Tibial nerve (tissue), 4 donors: Measurements from ENCODE around the gene TRHDE. TPM values are rescaled to one million over a fixed set of nuclear protein-coding genes. Genes with fewer than 3 reads are reported as not detected.

Experiments used
- DNase-seq, 2 donors: peaks; one replicate each; pipeline ENCODE4 v3.0.0-alpha.2; 2019; ENCODE audit warnings: low spot score in 2 of 2
- H3K27ac ChIP-seq, 4 donors: fragments of 200-600 bp; sonication (generic) in 3 of 4; one replicate each; pipeline ENCODE4 v1.5.1; 2017 to 2019; ENCODE audit warnings: mild to moderate bottlenecking in 1 of 4
- H3K27me3 ChIP-seq, 2 donors: fragments of 200-600 bp; sonication (generic) in 1 of 2; one replicate each; pipeline versions ENCODE4 v1.5.1 to v1.6.0; 2017 to 2019
- H3K36me3 ChIP-seq, 3 donors: fragments of 200-600 bp; sonication (generic); one replicate each; pipeline ENCODE4 v1.5.1; 2018 to 2019
- H3K4me1 ChIP-seq, 4 donors: fragments of 200-600 bp; sonication (generic) in 3 of 4; one replicate each; pipeline ENCODE4 v1.5.1; 2017 to 2019
- H3K4me3 ChIP-seq, 4 donors: fragments of 200-600 bp; sonication (generic) in 3 of 4; one replicate each; pipeline ENCODE4 v1.5.1; 2017 to 2019; ENCODE audit warnings: mild to moderate bottlenecking in 1 of 4, moderate library complexity in 1 of 4
- H3K9me3 ChIP-seq, 4 donors: fragments of 200-600 bp; sonication (generic) in 3 of 4; one replicate each; pipeline ENCODE4 v1.5.1; 2017 to 2019
- EP300 ChIP-seq, 2 donors: sonication (generic); formaldehyde crosslinking; IDR thresholded peaks; one replicate each; pipeline ENCODE4 v1.6.1; 2017; ENCODE audit warnings: antibody characterized with exemption in 2 of 2, mild to moderate bottlenecking in 1 of 2
- POLR2A ChIP-seq, 2 donors: fragments of 450-650 bp; IDR thresholded peaks; one replicate each; pipeline ENCODE4 v1.6.1; 2017; ENCODE audit warnings: antibody characterized with exemption in 2 of 2, mild to moderate bottlenecking in 2 of 2, moderate library complexity in 2 of 2
- WGBS, 2 donors: methylation state at CpG; one replicate each; pipeline ENCODE4 v1.1.5; 2018; 5-methylcytosine and 5-hydroxymethylcytosine counted together
- total RNA-seq, 4 donors: library from RNA; depleted of rRNA; stranded (reverse); fragments of >200 nt; gene quantifications; one replicate each; pipeline ENCODE4 v1.1.0, GENCODE V29; 2016
- TF ChIP-seq, protein P1 (sequence below), 5 experiments: fragments of 200-600 bp in 3 of 5; fragments of 450-650 bp in 2 of 5; sonication (generic) in 3 of 5; IDR thresholded peaks; one replicate each; pipeline ENCODE4 v1.5.1; 2016 to 2019; ENCODE audit warnings: antibody characterized with exemption in 5 of 5, mild to moderate bottlenecking in 3 of 5, moderate library complexity in 2 of 5

TRHDE gene
- total RNA-seq, 4 donors from 2014 or later, result 0.98 to 11.1 (median 2.8) TPM

DNA sequence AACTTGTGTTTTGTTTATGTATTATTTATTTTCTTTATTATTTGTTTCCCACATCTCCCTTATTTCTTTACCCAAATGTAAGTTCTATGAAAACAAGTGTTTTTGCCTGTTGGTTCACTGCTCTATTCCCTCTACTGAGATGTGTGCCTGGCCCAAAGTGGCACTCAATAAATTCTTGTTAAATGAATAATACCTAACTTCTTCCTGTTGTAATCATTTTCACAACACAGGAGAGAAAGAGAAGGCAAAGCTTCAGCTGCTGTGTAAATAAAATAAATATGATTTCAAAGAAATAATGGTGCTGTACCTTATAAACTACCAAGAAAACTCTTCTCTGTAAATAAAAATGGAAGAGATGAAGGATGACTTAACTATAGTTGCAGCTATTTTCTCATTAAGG is 116.2 kb downstream of the TRHDE start:
- Histone ChIP-seq H3K36me3 (no peaks in the 10 kb centered on the region), H3K27me3 (no peaks in the 10 kb centered on the region), H3K4me3 (no peak overlapping the region), H3K27ac (no peak overlapping the region), H3K4me1 (no peaks in the 10 kb centered on the region), H3K9me3 (no peaks in the 10 kb centered on the region)
- no peak for TF ChIP-seq POLR2A (IDR thresholded peaks at IDR 0.05)
- no peak for TF ChIP-seq EP300 (IDR thresholded peaks at IDR 0.05)
- TF ChIP-seq, protein P1, sequence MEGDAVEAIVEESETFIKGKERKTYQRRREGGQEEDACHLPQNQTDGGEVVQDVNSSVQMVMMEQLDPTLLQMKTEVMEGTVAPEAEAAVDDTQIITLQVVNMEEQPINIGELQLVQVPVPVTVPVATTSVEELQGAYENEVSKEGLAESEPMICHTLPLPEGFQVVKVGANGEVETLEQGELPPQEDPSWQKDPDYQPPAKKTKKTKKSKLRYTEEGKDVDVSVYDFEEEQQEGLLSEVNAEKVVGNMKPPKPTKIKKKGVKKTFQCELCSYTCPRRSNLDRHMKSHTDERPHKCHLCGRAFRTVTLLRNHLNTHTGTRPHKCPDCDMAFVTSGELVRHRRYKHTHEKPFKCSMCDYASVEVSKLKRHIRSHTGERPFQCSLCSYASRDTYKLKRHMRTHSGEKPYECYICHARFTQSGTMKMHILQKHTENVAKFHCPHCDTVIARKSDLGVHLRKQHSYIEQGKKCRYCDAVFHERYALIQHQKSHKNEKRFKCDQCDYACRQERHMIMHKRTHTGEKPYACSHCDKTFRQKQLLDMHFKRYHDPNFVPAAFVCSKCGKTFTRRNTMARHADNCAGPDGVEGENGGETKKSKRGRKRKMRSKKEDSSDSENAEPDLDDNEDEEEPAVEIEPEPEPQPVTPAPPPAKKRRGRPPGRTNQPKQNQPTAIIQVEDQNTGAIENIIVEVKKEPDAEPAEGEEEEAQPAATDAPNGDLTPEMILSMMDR (IDR thresholded peaks at IDR 0.05), result no peak
- no peak for DNase-seq

DNA sequence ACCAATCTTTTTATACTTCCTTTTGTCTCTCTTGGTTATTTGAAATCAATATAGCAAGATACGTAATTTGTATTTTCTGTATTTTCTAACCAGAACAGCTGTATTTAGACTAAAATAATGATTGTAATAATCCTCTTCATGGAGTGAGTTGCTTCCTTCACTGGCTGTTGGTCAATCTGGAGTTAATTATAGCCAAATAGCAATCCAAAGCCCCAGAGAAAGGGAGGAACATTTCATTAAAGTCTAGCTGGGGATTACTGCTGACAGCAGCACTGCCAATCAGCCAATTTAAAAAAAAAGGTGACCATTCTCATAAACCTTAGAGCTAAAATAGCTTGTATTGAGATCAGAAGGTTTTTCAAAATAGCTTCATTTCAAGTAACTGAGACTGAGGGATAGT is 118.0 kb downstream of the TRHDE start:
- no peak for TF ChIP-seq EP300 (IDR thresholded peaks at IDR 0.05)
- TF ChIP-seq POLR2A (IDR thresholded peaks at IDR 0.05), result no peak
- TF ChIP-seq, protein P1 (IDR thresholded peaks at IDR 0.05), result no peak
- no peaks in the 10 kb centered on the region for H3K9me3 ChIP-seq
- WGBS, 2 donors, result 76 to 84% methylated on average over 1 of the region's 1 CpG

DNA sequence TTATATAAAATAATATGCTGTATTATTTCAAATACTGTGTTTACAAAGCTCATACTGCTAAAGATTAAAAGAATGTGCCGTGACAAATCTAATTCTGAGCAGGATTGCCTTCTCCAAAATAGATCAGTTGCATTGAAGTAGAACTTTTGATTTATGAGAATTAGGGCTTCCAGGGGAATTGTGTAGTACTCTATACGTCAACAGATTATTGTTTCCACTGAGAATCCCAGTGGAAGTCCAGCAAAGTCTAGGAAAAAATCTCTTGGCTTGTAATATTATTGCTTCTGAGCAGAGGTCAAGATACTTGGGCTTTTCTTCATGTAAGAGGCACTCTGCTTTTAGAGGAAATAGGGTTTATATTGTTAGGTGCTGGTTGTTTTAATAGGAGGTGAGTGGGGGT is 133.9 kb downstream of the TRHDE start:
- no peaks in the 10 kb centered on the region for H3K9me3 ChIP-seq
- no peak overlapping the region for H3K27ac ChIP-seq
- no peak overlapping the region for H3K4me3 ChIP-seq
- no peak for DNase-seq
- no peaks in the 10 kb centered on the region for H3K27me3 ChIP-seq
- H3K36me3 ChIP-seq, result no peaks in the 10 kb centered on the region
- 30 to 35% methylated on average over 2 of the region's 2 CpGs for WGBS, 2 donors
- TF ChIP-seq POLR2A (IDR thresholded peaks at IDR 0.05) (no peak), EP300 (IDR thresholded peaks at IDR 0.05) (no peak)
- TF ChIP-seq, protein P1 (IDR thresholded peaks at IDR 0.05), result no peak
- no peaks in the 10 kb centered on the region for H3K4me1 ChIP-seq

More for the DNA sequence above, 118.0 kb downstream of the TRHDE start:
- H3K27ac ChIP-seq, result no peak overlapping the region
- DNase-seq, result no peak
- no peak overlapping the region for H3K4me3 ChIP-seq
- no peaks in the 10 kb centered on the region for H3K27me3 ChIP-seq
- no peaks in the 10 kb centered on the region for H3K4me1 ChIP-seq
- no peaks in the 10 kb centered on the region for H3K36me3 ChIP-seq

DNA sequence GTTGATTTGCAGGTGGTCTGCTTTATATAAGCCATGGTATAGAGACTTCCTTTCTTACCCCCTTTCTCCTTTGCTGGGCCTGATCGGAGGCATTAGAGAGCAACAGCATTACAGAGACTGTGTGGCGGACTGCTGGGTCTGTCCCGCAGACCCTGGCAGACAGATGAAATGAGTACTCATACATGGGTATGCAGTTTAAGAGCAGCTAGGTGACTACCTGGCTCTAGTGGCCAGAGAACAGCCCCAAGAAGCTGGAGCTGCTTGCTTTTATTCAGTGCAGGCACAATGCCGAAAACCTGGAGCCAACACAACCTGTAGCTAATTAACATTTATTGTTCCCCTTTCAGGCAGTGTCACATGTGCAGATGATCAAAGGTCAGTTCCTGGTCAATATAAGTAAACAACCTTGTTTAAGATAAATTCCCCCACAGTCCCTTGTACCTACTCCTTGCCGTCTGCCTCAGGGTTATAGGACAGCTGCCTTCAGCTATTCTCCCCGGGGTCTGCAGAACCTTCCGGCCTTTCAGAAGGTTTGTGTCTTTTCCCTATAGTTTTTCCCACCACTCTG is 160.0 kb downstream of the TRHDE start:
- Histone ChIP-seq H3K4me3 (no peak overlapping the region), H3K27me3 (no peaks in the 10 kb centered on the region), H3K27ac (no peak overlapping the region), H3K4me1 (no peaks in the 10 kb centered on the region), H3K9me3 (no peaks in the 10 kb centered on the region), H3K36me3 (no peaks in the 10 kb centered on the region)
- TF ChIP-seq, protein P1 (IDR thresholded peaks at IDR 0.05), result no peak
- no peak for TF ChIP-seq POLR2A (IDR thresholded peaks at IDR 0.05)
- DNase-seq, result no peak
- whole genome bisulfite sequencing, 2 donors, result 68 to 69% methylated on average over 7 of the region's 7 CpGs

DNA sequence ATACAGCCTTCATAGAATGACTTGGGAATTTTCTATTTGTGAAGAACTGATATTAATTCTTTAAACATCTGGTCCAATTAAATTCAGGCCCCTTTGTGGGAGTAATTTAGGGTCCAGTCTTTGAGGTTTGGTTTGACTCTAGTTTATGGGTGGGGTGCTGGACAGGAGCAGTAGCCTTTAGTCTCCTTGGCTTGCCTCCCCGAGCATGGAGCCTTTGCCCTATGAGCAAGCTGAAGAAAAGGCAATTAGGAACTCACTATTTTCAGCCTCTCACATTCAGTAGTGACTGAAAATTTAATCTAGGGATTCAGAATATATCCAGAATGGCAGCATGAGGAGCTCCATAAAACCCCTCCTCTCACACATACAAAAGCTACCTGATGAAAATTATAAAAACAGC is 161.1 kb downstream of the TRHDE start:
- 80 to 92% methylated on average over 1 of the region's 1 CpG for WGBS, 2 donors
- TF ChIP-seq EP300 (IDR thresholded peaks at IDR 0.05), result no peak
- no peak for TF ChIP-seq POLR2A (IDR thresholded peaks at IDR 0.05)
- TF ChIP-seq, protein P1 (IDR thresholded peaks at IDR 0.05), result no peak
- H3K9me3 ChIP-seq, result no peaks in the 10 kb centered on the region
- H3K27me3 ChIP-seq, result no peaks in the 10 kb centered on the region
- no peak overlapping the region for H3K4me3 ChIP-seq
- H3K36me3 ChIP-seq, result no peaks in the 10 kb centered on the region
- DNase-seq, result no peak
- H3K4me1 ChIP-seq, result no peaks in the 10 kb centered on the region
- no peak overlapping the region for H3K27ac ChIP-seq
